SK-N-SH treated with all-trans-retinoic acid at 6 μM for 48 hours (cell line): ENCODE data around the gene UBA6.

Source experiments
- ATAC-seq: fragments of 200-7000 bp; cut with Tn5 transposase; 3 replicates; pipeline ENCODE4 v1.9.1; 2020; ENCODE audit warnings: mild to moderate bottlenecking, moderate library complexity
- ARNTL ChIP-seq: fragments of 450-650 bp; formaldehyde crosslinking; IDR thresholded peaks from 2 replicates; pipeline ENCODE4 v1.5.0; 2020; ENCODE audit warnings: low read depth, mild to moderate bottlenecking, moderate library complexity, borderline replicate concordance
- BACH2 ChIP-seq: fragments of 250-450 bp; sonication (Bioruptor Pico); IDR thresholded peaks from 2 replicates; pipeline ENCODE4 v1.9.0; 2021; ENCODE audit warnings: mild to moderate bottlenecking, borderline replicate concordance
- CSDC2 ChIP-seq: fragments of 250-450 bp; sonication (Bioruptor Pico); IDR thresholded peaks from 2 replicates; pipeline ENCODE4 v1.5.0; 2020; ENCODE audit warnings: mild to moderate bottlenecking, moderate library complexity
- CSRNP3 ChIP-seq: fragments of 250-450 bp; sonication (Bioruptor Pico); IDR thresholded peaks from 2 replicates; pipeline ENCODE4 v1.5.1; 2021; ENCODE audit warnings: mild to moderate bottlenecking, moderate library complexity
- ESRRG ChIP-seq: fragments of 250-450 bp; sonication (Bioruptor Pico); IDR thresholded peaks from 2 replicates; pipeline ENCODE4 v1.6.1; 2021; ENCODE audit warnings: mild to moderate bottlenecking
- GLIS3 ChIP-seq: fragments of 250-450 bp; sonication (Bioruptor Pico); IDR thresholded peaks from 2 replicates; pipeline ENCODE4 v1.5.0; 2020; ENCODE audit warnings: mild to moderate bottlenecking, moderate library complexity
- ISL1 ChIP-seq: fragments of 250-450 bp; sonication (Bioruptor Pico); IDR thresholded peaks from 2 replicates; pipeline ENCODE4 v2.1.2; 2022; ENCODE audit warnings: mild to moderate bottlenecking, moderate library complexity
- OSR1 ChIP-seq: fragments of 250-450 bp; sonication (Bioruptor Pico); IDR thresholded peaks from 2 replicates; pipeline ENCODE4 v1.8.0; 2022; ENCODE audit warnings: moderate library complexity, mild to moderate bottlenecking, inconsistent platforms
- PATZ1 ChIP-seq: fragments of 250-450 bp; sonication (Bioruptor Pico); IDR thresholded peaks from 2 replicates; pipeline ENCODE4 v1.8.0; 2020; ENCODE audit warnings: mild to moderate bottlenecking, moderate library complexity, borderline replicate concordance
- POU6F1 ChIP-seq: fragments of 250-450 bp; sonication (Bioruptor Pico); IDR thresholded peaks from 2 replicates; pipeline ENCODE4 v1.8.0; 2021; ENCODE audit warnings: low read depth, mild to moderate bottlenecking, moderate library complexity, borderline replicate concordance
- RARB ChIP-seq: fragments of 250-450 bp; sonication (Bioruptor Pico); IDR thresholded peaks from 2 replicates; pipeline ENCODE4 v1.8.0; 2021; ENCODE audit warnings: mild to moderate bottlenecking, moderate library complexity
- SNAI2 ChIP-seq: fragments of 250-450 bp; sonication (Bioruptor Pico); IDR thresholded peaks from 2 replicates; pipeline ENCODE4 v1.5.0; 2020; ENCODE audit warnings: mild to moderate bottlenecking, moderate library complexity
- TCF4 ChIP-seq: fragments of 250-450 bp; sonication (Bioruptor Pico); IDR thresholded peaks from 2 replicates; pipeline ENCODE4 v1.8.0; 2021; ENCODE audit warnings: mild to moderate bottlenecking, moderate library complexity, borderline replicate concordance
- TOX ChIP-seq: fragments of 250-450 bp; sonication (Bioruptor Pico); IDR thresholded peaks from 2 replicates; pipeline ENCODE4 v1.8.0; 2021; ENCODE audit warnings: mild to moderate bottlenecking, moderate library complexity, borderline replicate concordance
- ZFP30 ChIP-seq: fragments of 450-650 bp; formaldehyde crosslinking; IDR thresholded peaks from 2 replicates; pipeline ENCODE4 v1.5.0; 2022; ENCODE audit warnings: mild to moderate bottlenecking, moderate library complexity
- ZNF565 ChIP-seq: fragments of 450-650 bp; formaldehyde crosslinking; conservative IDR thresholded peaks from 2 replicates; pipeline ENCODE4 v1.5.0; 2020; ENCODE audit warnings: low read depth, mild to moderate bottlenecking, moderate library complexity
- ZNF70 ChIP-seq: fragments of 450-650 bp; formaldehyde crosslinking; IDR thresholded peaks from 2 replicates; pipeline ENCODE4 v1.5.0; 2020; ENCODE audit warnings: mild to moderate bottlenecking, moderate library complexity
- ZNF8 ChIP-seq: fragments of 450-650 bp; formaldehyde crosslinking; IDR thresholded peaks from 2 replicates; pipeline ENCODE4 v1.5.0; 2020; ENCODE audit warnings: mild to moderate bottlenecking, moderate library complexity

UBA6 gene

GRCh38 chr4:67624939-67625338 lies 76.0 kb downstream of the UBA6 start:
- no peak for TF ChIP-seq ISL1 (CRISPR knock-in tag)
- no peak for TF ChIP-seq ZFP30 (CRISPR knock-in tag)
- no peak for TF ChIP-seq SNAI2 (CRISPR knock-in tag)
- no peak for TF ChIP-seq POU6F1 (CRISPR knock-in tag)
- no peak for TF ChIP-seq ARNTL (CRISPR knock-in tag)
- TF ChIP-seq ZNF565 = no peak
- TF ChIP-seq BACH2 (CRISPR knock-in tag) = no peak
- TF ChIP-seq TOX (CRISPR knock-in tag) = no peak
- TF ChIP-seq, all 23 proteins: peak for 0
- no peak for ATAC-seq

GRCh38 chr4:67616478-67616877 lies 84.5 kb downstream of the UBA6 start:
- TF ChIP-seq PATZ1 (CRISPR knock-in tag) = no peak
- no peak for TF ChIP-seq ZNF8 (CRISPR knock-in tag)
- TF ChIP-seq CSDC2 (CRISPR knock-in tag) = no peak
- TF ChIP-seq, all 23 proteins: peak for 0
- no peak for ATAC-seq

GRCh38 chr4:67615119-67615518 lies 85.8 kb downstream of the UBA6 start:
- no peak for ATAC-seq
- TF ChIP-seq ZNF70 (CRISPR knock-in tag) = no peak
- TF ChIP-seq POU6F1 (CRISPR knock-in tag) = no peak
- no peak for TF ChIP-seq ESRRG (CRISPR knock-in tag)
- no peak for TF ChIP-seq ARNTL (CRISPR knock-in tag)
- no peak for TF ChIP-seq OSR1 (CRISPR knock-in tag)
- TF ChIP-seq RARB = no peak
- no peak for TF ChIP-seq PATZ1 (CRISPR knock-in tag)

- no peak for TF ChIP-seq CSRNP3 (CRISPR knock-in tag)
- TF ChIP-seq ISL1 (CRISPR knock-in tag) = no peak
- no peak for TF ChIP-seq POU6F1 (CRISPR knock-in tag)
- TF ChIP-seq ZFP30 (CRISPR knock-in tag) = no peak
- TF ChIP-seq GLIS3 (CRISPR knock-in tag) = no peak
- no peak for TF ChIP-seq TCF4 (CRISPR knock-in tag)
- TF ChIP-seq TOX (CRISPR knock-in tag) = no peak
- no peak for ATAC-seq
These were observed 86.8 kb downstream of the UBA6 start for GRCh38 chr4:67614186-67614585.
